ENCODE data around the gene GARRE1. TPM values are rescaled to one million over a fixed set of nuclear protein-coding genes. Genes with fewer than 3 reads are reported as not detected.

GARRE1 gene
- total and polyA plus RNA-seq, 2 of the 13 experiments (the other 11 are each of a cell fraction or from before 2014, with no cell fraction given), result 8.0 to 11.7 TPM

- BruUV-seq (replicated peaks), result no TSS peak
- DNase-seq (ENCODE audit: low spot score) (no peak), ATAC-seq (no peak), FAIRE-seq (no peak)
- Histone ChIP-seq H3K27me3 (ENCODE audit: control insufficient read depth in 1 of 2, insufficient read depth in 2 of 2, low read length in 2 of 2) (no peaks in the 10 kb centered on the region), H3K9ac (ENCODE audit: insufficient read depth, low read depth, low read length) (no peak overlapping the region), H3K79me2 (ENCODE audit: insufficient read depth, low read length) (no peaks in the 10 kb centered on the region), H3K9me3 (ENCODE audit: low read length) (no peaks in the 10 kb centered on the region), H3K27ac (ENCODE audit: extremely low read length, insufficient read depth, low read length) (peak overlapping the region; percentile 21), H3K4me3 (replicated peaks in 1 of 3; ENCODE audit: insufficient read depth in 1 of 3, low read depth in 2 of 3, low read length in 3 of 3) (no peak overlapping the region), H3K36me3 (replicated peaks in 1 of 2; ENCODE audit: control insufficient read depth in 1 of 2, insufficient read depth in 2 of 2, low read length in 2 of 2) (peaks cover 35 to 81% of the 10 kb centered on the region in 2 experiments), H4K20me1 (ENCODE audit: insufficient read depth, low read length) (no peaks in the 10 kb centered on the region), H3K4me2 (ENCODE audit: low read depth, low read length) (no peak overlapping the region), H2AFZ (ENCODE audit: low read length) (no peak overlapping the region), H3K4me1 (ENCODE audit: insufficient read depth, low read length) (peaks cover 11% of the 10 kb centered on the region; the same call in 1 of the 2 replicates)
- intact Hi-C loops (cut with micrococcal nuclease; ENCODE audit: unreplicated experiment), result no loop called here
- ChIA-PET POLR2A (no interaction called here), CTCF (ENCODE audit: low intra/inter-chr PET ratio, low total read pairs) (no interaction called here)
- TF ChIP-seq ZNF879 (CRISPR knock-in tag; IDR thresholded peaks at IDR 0.05) (no peak), ZNF350 (CRISPR knock-in tag; IDR thresholded peaks at IDR 0.05; ENCODE audit: borderline replicate concordance, low read depth) (no peak), ARNT (IDR thresholded peaks at IDR 0.05) (no peak), ZNF770 (CRISPR knock-in tag; IDR thresholded peaks at IDR 0.05) (0 out of 2 replicates have a peak, but pooled peaks have one; percentile 18), IRF2 (CRISPR knock-in tag; IDR thresholded peaks at IDR 0.05) (no peak), RELA (CRISPR knock-in tag; IDR thresholded peaks at IDR 0.05) (no peak)
- in situ Hi-C loops (cut with HindIII; ENCODE audit: extremely low pct_ligation_motif_present, low pct_unique_long_range_greater_than_20kb), result no loop called here
Observed at GRCh38 chr19:34225659-34226015, 28.7 kb upstream of the GARRE1 start.

- Histone ChIP-seq H2AFZ (ENCODE audit: low read length) (no peak overlapping the region), H3K4me1 (ENCODE audit: insufficient read depth, low read length) (peaks cover 11% of the 10 kb centered on the region; the same call in 1 of the 2 replicates), H3K9ac (ENCODE audit: insufficient read depth, low read depth, low read length) (no peak overlapping the region), H3K27ac (ENCODE audit: extremely low read length, insufficient read depth, low read length) (peak overlapping the region; percentile 21), H4K20me1 (ENCODE audit: insufficient read depth, low read length) (no peaks in the 10 kb centered on the region), H3K4me3 (replicated peaks in 1 of 3; ENCODE audit: insufficient read depth in 1 of 3, low read depth in 2 of 3, low read length in 3 of 3) (no peak overlapping the region), H3K79me2 (ENCODE audit: insufficient read depth, low read length) (no peaks in the 10 kb centered on the region), H3K4me2 (ENCODE audit: low read depth, low read length) (no peak overlapping the region), H3K9me3 (ENCODE audit: low read length) (no peaks in the 10 kb centered on the region), H3K36me3 (replicated peaks in 1 of 2; ENCODE audit: control insufficient read depth in 1 of 2, insufficient read depth in 2 of 2, low read length in 2 of 2) (peaks cover 34 to 77% of the 10 kb centered on the region in 2 experiments), H3K27me3 (ENCODE audit: control insufficient read depth in 1 of 2, insufficient read depth in 2 of 2, low read length in 2 of 2) (no peaks in the 10 kb centered on the region)
- ChIA-PET CTCF (ENCODE audit: low intra/inter-chr PET ratio, low total read pairs) (no interaction called here), POLR2A (no interaction called here)
- no peak for ATAC-seq
- intact Hi-C loops (cut with micrococcal nuclease; ENCODE audit: unreplicated experiment) (no loop called here), in situ Hi-C loops (cut with HindIII; ENCODE audit: extremely low pct_ligation_motif_present, low pct_unique_long_range_greater_than_20kb) (no loop called here)
- no peak for FAIRE-seq
- no peak for DNase-seq (ENCODE audit: low spot score)
- 100% methylated on average over 2 of the region's 2 CpGs for WGBS (ENCODE audit: low lambda C conversion rate)
- BruUV-seq (replicated peaks), result no TSS peak
- TF ChIP-seq MAFK (conservative IDR thresholded peaks at IDR 0.05 in 1 of 2, IDR thresholded peaks at IDR 0.05 in 1 of 2; ENCODE audit: low read length in 2 of 2), result 0 out of 4 replicates have a peak, but pooled peaks have one; percentile 1 to 30
- TF ChIP-seq NFE2L2 (IDR thresholded peaks at IDR 0.05; ENCODE audit: low read length), result peak; percentile 86
- TF ChIP-seq SIX1 (CRISPR knock-in tag; IDR thresholded peaks at IDR 0.05; ENCODE audit: borderline replicate concordance), result no peak
Observed at GRCh38 chr19:34226036-34226435, 28.3 kb upstream of the GARRE1 start.
